Neural cell (in vitro differentiated cells): ENCODE data around the gene UNC93B1. TPM values are rescaled to one million over a fixed set of nuclear protein-coding genes. Genes with fewer than 3 reads are reported as not detected.
"Not testable (repeated sequence)": the region's sequence is repeated elsewhere in the genome, so short reads cannot be mapped to it uniquely, and the experiment has no call there.

Source experiments
- H2AFZ ChIP-seq: fragments of 200-600, 300-800 bp; sonication (generic), shearing (Covaris generic); 2 replicates; pipeline ENCODE4 v1.6.0; 2014; ENCODE audit warnings: low read depth, mild to moderate bottlenecking, antibody characterized with exemption, low read length, moderate library complexity
- H3F3A ChIP-seq: fragments of 200-600 bp; shearing (Covaris generic); 2 replicates; pipeline ENCODE4 v1.6.1; 2016; ENCODE audit warnings: mild to moderate bottlenecking, moderate library complexity, mixed read lengths, antibody characterized with exemption, low read length; ENCODE audit not compliant: insufficient read depth, poor library complexity, severe bottlenecking
- H3K27ac ChIP-seq: fragments of 200-600, 300-800 bp; sonication (generic), shearing (Covaris generic); 2 replicates; pipeline ENCODE4 v1.5.1; 2014; ENCODE audit warnings: mild to moderate bottlenecking, low read length, moderate library complexity
- H3K27me3 ChIP-seq: fragments of 300-800, 200-600 bp; sonication (generic), shearing (Covaris generic); 2 replicates; pipeline ENCODE4 v1.6.0; 2014; ENCODE audit warnings: mild to moderate bottlenecking, low read depth, low read length, moderate library complexity; ENCODE audit not compliant: insufficient read depth
- H3K36me3 ChIP-seq: fragments of 300-800, 200-600 bp; sonication (generic), shearing (Covaris generic); 2 replicates; pipeline ENCODE4 v1.5.1; 2014; ENCODE audit warnings: mild to moderate bottlenecking, antibody characterized with exemption, low read length, moderate library complexity; ENCODE audit not compliant: insufficient read depth
- H3K4me2 ChIP-seq: fragments of 300-800, 200-600 bp; sonication (generic), shearing (Covaris generic); 2 replicates; pipeline ENCODE4 v1.6.0; 2014; ENCODE audit warnings: mild to moderate bottlenecking, low read length
- H3K4me3 ChIP-seq: fragments of 300-800, 200-600 bp; sonication (generic), shearing (Covaris generic); 2 replicates; pipeline ENCODE4 v1.5.1; 2014; ENCODE audit warnings: mild to moderate bottlenecking, low read length, moderate library complexity
- H3K79me2 ChIP-seq: fragments of 200-600 bp; shearing (Covaris generic); replicated peaks from 2 replicates; pipeline ENCODE4 v1.6.0; 2014; ENCODE audit warnings: mild to moderate bottlenecking, low read length, moderate library complexity; ENCODE audit not compliant: insufficient read depth
- H3K9ac ChIP-seq: fragments of 300-800, 200-600 bp; sonication (generic), shearing (Covaris generic); 2 replicates; pipeline ENCODE4 v1.6.1; 2016; ENCODE audit warnings: mild to moderate bottlenecking, low read length, mixed read lengths
- H3K9me2 ChIP-seq: fragments of 200-600 bp; shearing (Covaris generic); 2 replicates; pipeline ENCODE4 v1.6.1; 2016; ENCODE audit warnings: mild to moderate bottlenecking, low read length, mixed read lengths; ENCODE audit not compliant: insufficient read depth
- H3K9me3 ChIP-seq: fragments of 200-600, 300-800 bp; sonication (generic), shearing (Covaris generic); 2 replicates; pipeline ENCODE4 v1.6.1; 2016; ENCODE audit warnings: mild to moderate bottlenecking, mixed run types, low read length, moderate library complexity, mixed read lengths
- H4K20me1 ChIP-seq: fragments of 200-600 bp; shearing (Covaris generic); 2 replicates; pipeline ENCODE4 v1.6.1; 2016; ENCODE audit warnings: mild to moderate bottlenecking, mixed run types; ENCODE audit not compliant: insufficient read depth
- CTCF ChIP-seq: fragments of 450-650 bp; IDR thresholded peaks from 2 replicates; pipeline ENCODE4 v1.5.1; 2014; ENCODE audit warnings: antibody characterized with exemption, mild to moderate bottlenecking, moderate library complexity; ENCODE audit not compliant: poor library complexity, severe bottlenecking
- RAD21 ChIP-seq: fragments of 450-650 bp; conservative IDR thresholded peaks from 2 replicates; pipeline ENCODE4 v1.6.1; 2014; ENCODE audit warnings: antibody characterized with exemption, mild to moderate bottlenecking, moderate library complexity
- SMC3 ChIP-seq: fragments of 450-650 bp; conservative IDR thresholded peaks from 2 replicates; pipeline ENCODE4 v1.6.1; 2014; ENCODE audit warnings: antibody characterized with exemption, mild to moderate bottlenecking, moderate library complexity; ENCODE audit not compliant: poor library complexity
- polyA plus RNA-seq: library from polyadenylated mRNA; depleted of rRNA; stranded (reverse); fragments of >200 nt; gene quantifications from 2 replicates; pipeline ENCODE4 v1.2.3, GENCODE V29; 2014

UNC93B1 gene
- polyA plus RNA-seq, 1 donor from 2014 or later: 0.19 TPM

DNA sequence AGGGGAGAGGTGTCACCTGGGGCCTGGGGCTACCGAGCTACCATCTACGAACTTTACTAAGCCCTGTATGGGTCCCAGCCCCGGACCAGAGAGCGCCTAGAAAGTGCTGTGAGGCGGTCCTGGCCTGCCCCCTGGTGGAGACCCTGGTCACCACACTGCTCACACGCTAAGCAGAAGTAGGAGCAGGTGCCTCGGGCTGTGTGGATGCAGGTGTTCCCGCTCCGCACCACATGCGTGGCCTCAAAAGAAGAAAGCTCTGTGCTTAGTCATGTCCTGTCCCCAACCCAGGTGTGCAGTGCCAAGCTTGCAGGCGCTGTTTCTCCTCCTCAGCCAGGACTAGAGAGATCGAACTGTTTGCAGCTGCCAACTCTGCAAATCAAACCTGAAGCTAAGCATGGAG is 10.1 kb downstream of the UNC93B1 start:
- TF ChIP-seq RAD21: peak; percentile 52
- TF ChIP-seq SMC3: peak; percentile 51
- peak; percentile 63 for TF ChIP-seq CTCF
- H3K4me3 ChIP-seq, H3K9me3 ChIP-seq, H3K79me2 ChIP-seq, H3F3A ChIP-seq, H4K20me1 ChIP-seq, H3K36me3 ChIP-seq, H3K9ac ChIP-seq, H2AFZ ChIP-seq, H3K4me2 ChIP-seq, H3K27me3 ChIP-seq, H3K9me2 ChIP-seq, H3K27ac ChIP-seq: not testable (repeated sequence)

DNA sequence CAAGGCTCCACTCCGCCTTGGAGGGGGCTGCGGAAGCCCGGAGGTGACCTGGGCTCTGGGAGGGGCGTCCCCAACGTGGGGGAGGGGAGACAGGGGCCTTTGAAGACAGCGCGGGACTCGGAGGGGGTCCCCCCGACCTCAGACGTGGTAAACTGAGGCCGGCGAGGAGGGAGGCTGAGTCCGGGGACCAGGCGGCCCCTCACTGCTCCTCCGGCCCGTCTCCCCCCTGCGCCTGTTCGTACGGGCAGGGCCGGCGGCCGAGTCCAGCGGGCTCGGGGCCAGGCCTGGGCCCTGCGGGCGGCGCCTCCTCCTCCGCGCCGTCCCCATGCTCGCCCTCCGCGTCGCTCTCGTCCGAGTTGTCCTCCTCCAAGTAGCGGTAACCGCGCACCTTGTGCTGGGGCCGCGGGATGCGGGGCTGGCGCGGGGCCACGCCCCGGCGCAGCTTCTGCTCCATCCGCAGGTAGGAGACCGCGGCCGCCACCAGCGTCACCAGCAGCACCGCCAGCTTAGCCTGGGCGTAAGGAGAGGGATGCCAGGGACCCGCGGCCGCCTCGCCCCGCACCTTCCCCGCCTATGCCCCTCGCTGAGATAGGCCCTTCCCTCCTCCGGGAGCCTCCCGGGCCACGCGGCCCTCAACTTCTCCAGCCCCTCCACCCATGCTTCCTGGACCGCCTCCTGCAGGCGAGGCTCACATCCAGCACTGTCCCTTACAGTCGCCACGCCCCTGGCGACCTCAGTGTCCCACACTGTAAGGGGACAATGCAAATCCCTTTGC is 12.4 kb downstream of the UNC93B1 start:
- not testable (repeated sequence) for H3K4me3 ChIP-seq, H3K79me2 ChIP-seq, H3K9ac ChIP-seq, H3K9me2 ChIP-seq, H3K27ac ChIP-seq, H3K27me3 ChIP-seq, H3K4me2 ChIP-seq, H3K36me3 ChIP-seq, H4K20me1 ChIP-seq, H3F3A ChIP-seq, H2AFZ ChIP-seq, H3K9me3 ChIP-seq

DNA sequence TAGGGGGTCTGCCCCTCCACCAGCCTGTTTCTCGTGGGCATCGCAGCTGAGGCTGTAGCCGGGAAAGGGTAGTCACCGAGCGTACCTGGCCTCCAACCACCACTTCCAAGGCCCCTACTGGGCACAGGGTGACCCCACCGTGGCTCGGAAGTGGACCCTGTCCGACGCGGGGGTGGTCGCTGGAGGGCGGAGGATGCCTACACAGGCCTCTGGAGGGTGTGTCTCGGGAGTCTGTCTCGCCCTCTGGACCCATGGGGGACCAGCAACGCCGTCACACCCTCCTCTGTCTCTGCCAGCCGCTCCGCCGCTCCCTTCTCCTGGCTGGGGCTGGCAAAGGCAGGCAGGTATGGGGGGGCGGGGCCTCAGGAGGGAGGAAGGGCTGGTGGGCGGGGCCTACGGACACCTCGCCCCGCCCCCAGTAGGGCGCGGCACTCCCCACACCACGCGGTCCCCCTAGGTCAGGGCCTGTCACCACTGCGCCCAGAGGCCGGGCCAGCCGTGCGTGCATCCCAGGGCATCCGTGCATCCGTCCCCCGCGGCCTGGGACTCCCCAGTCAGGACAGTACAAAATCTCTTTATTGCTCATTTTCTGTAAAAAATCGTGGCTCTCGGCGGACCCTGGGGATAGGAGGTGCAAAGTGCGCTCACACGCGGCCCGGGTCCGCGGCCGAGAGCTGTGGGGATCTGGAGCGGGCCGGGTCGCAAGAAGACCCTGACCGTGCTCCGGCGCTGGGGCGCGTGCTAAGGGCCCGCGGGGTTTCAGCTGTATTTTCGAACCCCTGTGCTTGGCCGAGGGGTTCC is 13.2 kb downstream of the UNC93B1 start:
- not testable (repeated sequence) for H3K9me2 ChIP-seq, H3K27ac ChIP-seq, H3F3A ChIP-seq, H2AFZ ChIP-seq, H4K20me1 ChIP-seq, H3K27me3 ChIP-seq, H3K36me3 ChIP-seq, H3K4me2 ChIP-seq, H3K79me2 ChIP-seq, H3K4me3 ChIP-seq, H3K9ac ChIP-seq, H3K9me3 ChIP-seq

- not testable (repeated sequence) for H2AFZ ChIP-seq, H3K9me3 ChIP-seq, H4K20me1 ChIP-seq, H3K79me2 ChIP-seq, H3K9me2 ChIP-seq, H3K36me3 ChIP-seq, H3K27me3 ChIP-seq, H3K4me2 ChIP-seq, H3K4me3 ChIP-seq, H3F3A ChIP-seq, H3K27ac ChIP-seq, H3K9ac ChIP-seq
These were observed 18.6 kb downstream of the UNC93B1 start for GRCh38 chr11:67985302-67985701.
